Neuronal stem cell (in vitro differentiated cells): Measurements from ENCODE around the gene NPAS2.
A peak's percentile ranks its signal among the peaks of the same experiment; 100 is the strongest.

Source experiments
- DNase-seq: peaks from one replicate; pipeline ENCODE4 v3.0.0-alpha.2; 2013; ENCODE audit warnings: low spot score
- H2AFZ ChIP-seq: one replicate; pipeline ENCODE4 v1.6.1; 2013; ENCODE audit warnings: mild to moderate bottlenecking, low read length, inconsistent platforms
- H2AK5ac ChIP-seq: 2 replicates; pipeline ENCODE4 v1.6.1; 2013; ENCODE audit warnings: low read depth, mild to moderate bottlenecking, inconsistent platforms, low read length, moderate library complexity, mixed read lengths
- H2BK120ac ChIP-seq: 2 replicates; pipeline ENCODE4 v1.6.1; 2013; ENCODE audit warnings: low read depth, mild to moderate bottlenecking, inconsistent platforms, low read length, moderate library complexity, mixed read lengths
- H2BK12ac ChIP-seq: one replicate; pipeline ENCODE4 v1.6.1; 2013; ENCODE audit warnings: low read length, inconsistent platforms
- H2BK15ac ChIP-seq: 2 replicates; pipeline ENCODE4 v1.6.1; 2013; ENCODE audit warnings: mild to moderate bottlenecking, low read length, inconsistent platforms, mixed read lengths
- H2BK5ac ChIP-seq: one replicate; pipeline ENCODE4 v1.6.1; 2013; ENCODE audit warnings: inconsistent platforms, mild to moderate bottlenecking, low read length, moderate library complexity
- H3K14ac ChIP-seq: one replicate; pipeline ENCODE4 v1.6.1; 2013; ENCODE audit warnings: low read length, inconsistent platforms
- H3K18ac ChIP-seq: 2 replicates; pipeline ENCODE4 v1.6.1; 2013; ENCODE audit warnings: low read length, inconsistent platforms
- H3K23ac ChIP-seq: 2 replicates; pipeline ENCODE4 v1.6.1; 2013; ENCODE audit warnings: low read depth, mild to moderate bottlenecking, mixed read lengths, low read length, inconsistent platforms; ENCODE audit not compliant: poor library complexity
- H3K27ac ChIP-seq: replicated peaks from 3 replicates; pipeline ENCODE4 v1.5.1; 2013; ENCODE audit warnings: low read length, inconsistent platforms
- H3K27me3 ChIP-seq, 3 experiments: 2 replicates each; pipeline ENCODE4 v1.6.1; 2013; ENCODE audit warnings: low read length in 3 of 3, mild to moderate bottlenecking in 2 of 3, inconsistent platforms in 1 of 3, low read depth in 1 of 3, mixed read lengths in 1 of 3, moderate library complexity in 1 of 3; ENCODE audit not compliant: control insufficient read depth in 3 of 3, insufficient read depth in 3 of 3
- H3K36me3 ChIP-seq, 2 donors: replicated peaks in 1 of 2; 2 replicates each; pipeline ENCODE4 v1.6.1; 2013; ENCODE audit warnings: low read length in 2 of 2; ENCODE audit not compliant: control insufficient read depth in 2 of 2, insufficient read depth in 2 of 2
- H3K4ac ChIP-seq: 2 replicates; pipeline ENCODE4 v1.6.1; 2013; ENCODE audit warnings: inconsistent platforms, mild to moderate bottlenecking, low read length, moderate library complexity
- H3K4me1 ChIP-seq, 2 donors: 1 replicate in 1 of 2; 2 replicates in 1 of 2; pipeline ENCODE4 v1.6.1; 2013; ENCODE audit warnings: low read length in 2 of 2, low read depth in 1 of 2; ENCODE audit not compliant: control insufficient read depth in 2 of 2, insufficient read depth in 1 of 2
- H3K4me2 ChIP-seq: one replicate; pipeline ENCODE4 v1.6.1; 2013; ENCODE audit warnings: mild to moderate bottlenecking, low read length, inconsistent platforms; ENCODE audit not compliant: insufficient read depth, poor library complexity, severe bottlenecking
- H3K4me3 ChIP-seq, 2 donors: 2 replicates each; pipeline ENCODE4 v1.5.1; 2013; ENCODE audit warnings: low read length in 2 of 2, mild to moderate bottlenecking in 2 of 2, inconsistent platforms in 1 of 2, moderate library complexity in 1 of 2
- H3K79me1 ChIP-seq: one replicate; pipeline ENCODE4 v1.6.1; 2013; ENCODE audit warnings: low read depth, mild to moderate bottlenecking, inconsistent platforms, low read length, moderate library complexity
- H3K9ac ChIP-seq: one replicate; pipeline ENCODE4 v1.6.1; 2013; ENCODE audit warnings: mild to moderate bottlenecking, low read depth, low read length, inconsistent platforms; ENCODE audit not compliant: poor library complexity
- H3K9me3 ChIP-seq, 2 donors: replicated peaks in 1 of 2; 2 replicates each; pipeline versions ENCODE3 to v1.6.1; 2013; ENCODE audit warnings: low read length in 2 of 2, mild to moderate bottlenecking in 2 of 2, inconsistent platforms in 1 of 2, low read depth in 1 of 2, mixed read lengths in 1 of 2, moderate library complexity in 1 of 2; ENCODE audit not compliant: control insufficient read depth in 2 of 2, insufficient read depth in 1 of 2
- H4K8ac ChIP-seq: one replicate; pipeline ENCODE4 v1.6.1; 2013; ENCODE audit warnings: low read depth, mild to moderate bottlenecking, inconsistent platforms, low read length, moderate library complexity
- H4K91ac ChIP-seq: one replicate; pipeline ENCODE4 v1.6.1; 2013; ENCODE audit warnings: low read length, low read depth, mild to moderate bottlenecking, inconsistent platforms; ENCODE audit not compliant: poor library complexity
- WGBS, 2 donors: extraction: QIAGEN DNeasy Blood & Tissue Kit; methylation state at CpG; one replicate each; pipeline ENCODE4 v1.1.7; 2013; ENCODE audit warnings: missing lambda C conversion rate in 2 of 2, mixed read lengths in 1 of 2; ENCODE audit not compliant: insufficient read length in 2 of 2, insufficient replicate concordance in 1 of 2; ENCODE audit errors: extremely low coverage in 2 of 2; 5-methylcytosine and 5-hydroxymethylcytosine counted together

NPAS2 gene

DNA sequence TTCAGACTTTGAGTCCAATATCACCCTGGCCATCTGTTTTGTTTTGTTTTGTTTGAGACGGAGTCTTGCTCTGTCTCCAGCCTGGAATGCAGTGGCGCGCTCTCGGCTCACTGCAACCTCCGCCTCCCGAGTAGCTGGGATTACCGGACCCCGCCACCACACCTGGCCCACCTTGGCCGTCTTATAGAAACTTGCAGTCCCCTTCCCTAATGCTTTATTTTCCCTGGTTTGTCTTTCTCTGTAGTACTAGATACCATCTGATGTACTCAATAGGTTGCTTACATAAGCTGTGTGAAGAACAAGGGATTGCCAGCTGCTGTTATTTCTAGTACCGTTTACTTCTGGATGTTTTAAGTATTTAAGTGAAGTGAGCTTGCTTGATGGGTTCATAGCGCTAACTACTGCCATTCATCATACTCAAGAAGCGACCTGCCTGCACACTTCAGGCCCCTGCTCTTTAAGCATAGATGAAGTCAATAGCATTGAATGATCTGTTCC, 183.4 kb downstream of the NPAS2 start:
- Histone ChIP-seq H2BK12ac (no peak overlapping the region), H3K23ac (no peak overlapping the region), H2BK5ac (no peak overlapping the region), H4K91ac (no peak overlapping the region), H3K4me1 (peaks cover 10 to 13% of the 10 kb centered on the region in 2 donors), H3K9me3 (peaks cover 4% of the 10 kb centered on the region in 2 donors), H3K4ac (no peak overlapping the region), H2AFZ (no peak overlapping the region), H3K4me2 (peak overlapping the region; percentile 82), H3K14ac (no peak overlapping the region), H3K9ac (no peak overlapping the region), H3K18ac (no peak overlapping the region), H3K79me1 (peaks cover 16% of the 10 kb centered on the region), H3K36me3 (peaks cover 38 to 57% of the 10 kb centered on the region in 2 donors), H3K4me3 (peak overlapping the region; percentile 60 to 97), H3K27me3 (peaks cover 0 to 5% (median 0%) of the 10 kb centered on the region in 3 experiments), H2BK120ac (no peak overlapping the region), H3K27ac (no peak overlapping the region), H2BK15ac (no peak overlapping the region), H2AK5ac (no peak overlapping the region), H4K8ac (no peak overlapping the region)
- DNase-seq, result no peak
- WGBS, 2 donors, result no CpG with 5 or more reads among the region's 12 CpGs

DNA sequence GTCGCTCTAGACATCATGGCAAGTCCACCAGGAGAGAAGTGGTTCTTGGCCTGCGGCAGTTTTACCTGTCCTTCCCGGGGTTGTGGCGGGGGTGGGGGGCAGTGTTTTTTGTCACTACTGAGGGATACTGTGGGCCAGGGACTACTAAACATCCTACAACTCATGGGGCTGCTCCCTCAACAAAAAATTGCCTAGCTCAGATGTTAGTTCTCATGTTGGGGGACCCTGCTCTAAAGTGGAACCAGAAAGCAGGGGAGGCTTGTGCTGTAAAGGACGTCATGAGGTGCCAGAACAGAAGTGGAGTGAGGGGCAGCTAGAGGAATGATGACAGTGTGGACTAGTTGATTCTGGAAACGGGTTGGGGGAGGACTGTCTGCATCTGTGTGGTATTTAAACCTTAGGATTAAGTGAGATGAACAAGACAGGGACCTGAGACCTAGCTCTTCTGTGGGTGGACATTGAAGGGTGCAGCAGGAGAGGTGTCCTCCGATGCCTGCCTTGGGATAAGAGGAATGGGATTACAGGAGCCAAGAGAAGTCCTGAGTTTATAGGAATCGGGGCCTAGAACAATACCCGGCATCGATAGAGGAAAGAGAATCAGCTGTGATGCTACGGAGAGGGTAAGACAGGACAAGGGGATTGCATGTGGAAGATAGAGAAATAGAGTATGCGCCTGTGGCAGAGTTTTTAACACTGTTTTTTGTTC, 184.8 kb downstream of the NPAS2 start:
- Histone ChIP-seq H4K91ac (no peak overlapping the region), H2BK5ac (no peak overlapping the region), H3K36me3 (peaks cover 41 to 67% of the 10 kb centered on the region in 2 donors), H2BK12ac (no peak overlapping the region), H3K4me2 (no peak overlapping the region), H3K18ac (no peak overlapping the region), H2AFZ (no peak overlapping the region), H2BK15ac (no peak overlapping the region), H3K27me3 (no peaks in the 10 kb centered on the region), H3K4me3 (no peak overlapping the region), H3K9me3 (peaks cover 4% of the 10 kb centered on the region in 2 donors), H3K14ac (no peak overlapping the region), H3K4me1 (peaks cover 10 to 13% of the 10 kb centered on the region in 2 donors), H3K27ac (no peak overlapping the region), H2AK5ac (no peak overlapping the region), H4K8ac (no peak overlapping the region), H3K9ac (no peak overlapping the region), H3K23ac (no peak overlapping the region), H2BK120ac (no peak overlapping the region), H3K4ac (no peak overlapping the region), H3K79me1 (peaks cover 16% of the 10 kb centered on the region)
- DNase-seq, result no peak
- no CpG with 5 or more reads among the region's 12 CpGs for WGBS, 2 donors

DNA sequence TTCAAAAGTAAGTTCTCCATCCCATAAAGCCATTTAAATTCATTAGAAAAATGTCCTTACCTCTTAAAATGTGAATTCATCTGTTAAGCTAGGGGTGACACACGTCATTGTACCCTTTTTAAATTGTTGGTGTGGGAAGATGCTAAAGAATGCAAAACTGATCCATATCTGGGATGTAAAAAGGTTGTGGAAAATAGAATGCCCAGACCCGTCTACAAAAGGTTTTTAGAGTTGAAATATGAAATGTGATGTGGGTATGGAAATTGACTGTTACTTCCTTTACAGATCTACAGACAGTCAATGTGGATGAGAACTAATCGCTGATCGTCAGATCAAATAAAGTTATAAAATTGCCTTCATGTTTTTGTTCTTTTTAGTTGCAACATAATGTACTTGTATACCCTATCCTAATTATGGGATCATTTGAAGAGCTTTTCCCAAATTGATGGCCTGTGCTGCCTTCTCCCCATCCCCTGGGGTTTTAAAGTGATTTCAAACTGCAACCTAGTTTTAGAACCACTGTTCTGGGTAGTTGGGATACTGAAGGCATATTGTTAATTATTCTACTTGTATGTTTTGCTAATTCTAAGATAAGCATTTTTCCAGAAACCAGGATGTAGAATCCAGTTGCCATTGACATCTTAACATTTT, 186.3 kb downstream of the NPAS2 start:
- H2BK15ac ChIP-seq, result no peak overlapping the region
- no peak overlapping the region for H2BK5ac ChIP-seq
- peaks cover 10 to 13% of the 10 kb centered on the region in 2 donors for H3K4me1 ChIP-seq
- H4K91ac ChIP-seq, result no peak overlapping the region
- H3K27ac ChIP-seq, result no peak overlapping the region
- peaks cover 16% of the 10 kb centered on the region for H3K79me1 ChIP-seq
- H2BK12ac ChIP-seq, result no peak overlapping the region
- peaks cover 4% of the 10 kb centered on the region in 2 donors for H3K9me3 ChIP-seq
- WGBS, 2 donors, result no CpG with 5 or more reads among the region's 4 CpGs
- no peak for DNase-seq
- H3K23ac ChIP-seq, result no peak overlapping the region
- H3K4me2 ChIP-seq, result no peak overlapping the region
- no peaks in the 10 kb centered on the region for H3K27me3 ChIP-seq
- H3K36me3 ChIP-seq, result peaks cover 45 to 80% of the 10 kb centered on the region in 2 donors
- no peak overlapping the region for H3K4ac ChIP-seq
- no peak overlapping the region for H3K14ac ChIP-seq
- no peak overlapping the region for H2AFZ ChIP-seq
- no peak overlapping the region for H3K4me3 ChIP-seq
- H3K9ac ChIP-seq, result no peak overlapping the region
- no peak overlapping the region for H3K18ac ChIP-seq
- H2AK5ac ChIP-seq, result no peak overlapping the region
- no peak overlapping the region for H4K8ac ChIP-seq
- H2BK120ac ChIP-seq, result no peak overlapping the region
